ENCODE results near the gene SLC10A1. TPM values are rescaled to one million over a fixed set of nuclear protein-coding genes. Genes with fewer than 3 reads are reported as not detected.
"Not testable (repeated sequence)": the region's sequence is repeated elsewhere in the genome, so short reads cannot be mapped to it uniquely, and the experiment has no call there.

SLC10A1 gene
- total RNA-seq, 1 donor from 2014 or later = not detected

GRCh38 chr14:69816216-69816615 is 19.2 kb upstream of the SLC10A1 start:
- no peak for DNase-seq (ENCODE audit: extremely low spot score in 2 of 2)
- TF ChIP-seq POLR2AphosphoS5 (IDR thresholded peaks at IDR 0.05; ENCODE audit: insufficient read depth in 1 of 2, low read depth in 1 of 2) = no peak
- no peak for TF ChIP-seq CTCF (IDR thresholded peaks at IDR 0.05)
- no peak for TF ChIP-seq POLR2A (IDR thresholded peaks at IDR 0.05)
- Histone ChIP-seq H3K4me1 (no peaks in the 10 kb centered on the region), H3K9me3 (no peaks in the 10 kb centered on the region), H3K27ac (no peak overlapping the region), H3K36me3 (no peaks in the 10 kb centered on the region), H3K4me3 (no peak overlapping the region), H3K27me3 (no peaks in the 10 kb centered on the region)
- intact Hi-C loops (cut with DNase I) = no loop called here

- intact Hi-C loops (cut with DNase I) = no loop called here
- no peak overlapping the region for H3K4me3 ChIP-seq
- TF ChIP-seq POLR2AphosphoS5 (IDR thresholded peaks at IDR 0.05; ENCODE audit: insufficient read depth in 1 of 2, low read depth in 1 of 2) = no peak
- H3K27ac ChIP-seq = no peak overlapping the region
- no peaks in the 10 kb centered on the region for H3K27me3 ChIP-seq
- DNase-seq (ENCODE audit: extremely low spot score in 2 of 2) = no peak
- H3K4me1 ChIP-seq = no peaks in the 10 kb centered on the region
- no peaks in the 10 kb centered on the region for H3K36me3 ChIP-seq
- no peaks in the 10 kb centered on the region for H3K9me3 ChIP-seq
Observed at GRCh38 chr14:69815556-69815955, 18.5 kb upstream of the SLC10A1 start.

- no peaks in the 10 kb centered on the region for H3K36me3 ChIP-seq
- H3K27me3 ChIP-seq = no peaks in the 10 kb centered on the region
- H3K4me1 ChIP-seq = no peaks in the 10 kb centered on the region
- H3K9me3 ChIP-seq = no peaks in the 10 kb centered on the region
- intact Hi-C loops (cut with DNase I) = no loop called here
- no peak for DNase-seq (ENCODE audit: extremely low spot score in 2 of 2)
- no peak overlapping the region for H3K27ac ChIP-seq
- no peak for TF ChIP-seq POLR2A (IDR thresholded peaks at IDR 0.05)
- no peak for TF ChIP-seq POLR2AphosphoS5 (IDR thresholded peaks at IDR 0.05; ENCODE audit: insufficient read depth in 1 of 2, low read depth in 1 of 2)
- no peak for TF ChIP-seq CTCF (IDR thresholded peaks at IDR 0.05)
- no peak overlapping the region for H3K4me3 ChIP-seq
Observed at GRCh38 chr14:69814397-69814796, 17.4 kb upstream of the SLC10A1 start.

- intact Hi-C loops (cut with DNase I); H3K27ac ChIP-seq; DNase-seq (ENCODE audit: extremely low spot score in 2 of 2); H3K27me3 ChIP-seq; H3K4me1 ChIP-seq; H3K9me3 ChIP-seq; H3K36me3 ChIP-seq; H3K4me3 ChIP-seq: not testable (repeated sequence)
Observed at GRCh38 chr14:69813346-69813745, 16.3 kb upstream of the SLC10A1 start.

- intact Hi-C loops (cut with DNase I) = no loop called here
- H3K27me3 ChIP-seq = no peaks in the 10 kb centered on the region
- H3K36me3 ChIP-seq = no peaks in the 10 kb centered on the region
- no peak overlapping the region for H3K27ac ChIP-seq
- no peaks in the 10 kb centered on the region for H3K4me1 ChIP-seq
- no peak overlapping the region for H3K4me3 ChIP-seq
- H3K9me3 ChIP-seq = no peaks in the 10 kb centered on the region
- no peak for DNase-seq (ENCODE audit: extremely low spot score in 2 of 2)
- TF ChIP-seq POLR2AphosphoS5 (IDR thresholded peaks at IDR 0.05; ENCODE audit: insufficient read depth in 1 of 2, low read depth in 1 of 2) (no peak), POLR2A (IDR thresholded peaks at IDR 0.05) (no peak), CTCF (IDR thresholded peaks at IDR 0.05) (no peak)
Observed at GRCh38 chr14:69812711-69813110, 15.7 kb upstream of the SLC10A1 start.

- Histone ChIP-seq H3K9me3 (no peaks in the 10 kb centered on the region), H3K4me1 (no peaks in the 10 kb centered on the region), H3K27me3 (no peaks in the 10 kb centered on the region), H3K4me3 (no peak overlapping the region), H3K27ac (no peak overlapping the region), H3K36me3 (no peaks in the 10 kb centered on the region)
- intact Hi-C loops (cut with DNase I) = no loop called here
- no peak for DNase-seq (ENCODE audit: extremely low spot score in 2 of 2)
- no peak for TF ChIP-seq CTCF (IDR thresholded peaks at IDR 0.05)
- TF ChIP-seq POLR2A (IDR thresholded peaks at IDR 0.05) = no peak
- TF ChIP-seq POLR2AphosphoS5 (IDR thresholded peaks at IDR 0.05; ENCODE audit: insufficient read depth in 1 of 2, low read depth in 1 of 2) = no peak
Observed at GRCh38 chr14:69811868-69812252, 14.8 kb upstream of the SLC10A1 start.
